Endodermal cell (in vitro differentiated cells): ENCODE data around the gene KCNG2. TPM values are rescaled to one million over a fixed set of nuclear protein-coding genes. Genes with fewer than 3 reads are reported as not detected.

Experiments
- DNase-seq: peaks from one replicate; pipeline ENCODE4 v3.0.0-alpha.2; 2017
- H3K27ac ChIP-seq: 2 replicates; pipeline ENCODE4 v1.5.1; 2013; ENCODE audit warnings: mild to moderate bottlenecking, low read depth, low read length, moderate library complexity
- H3K27me3 ChIP-seq: 2 replicates; pipeline ENCODE4 v1.6.1; 2013; ENCODE audit warnings: mild to moderate bottlenecking, low read length, moderate library complexity; ENCODE audit not compliant: insufficient read depth, control insufficient read depth, poor library complexity, severe bottlenecking
- H3K36me3 ChIP-seq: 2 replicates; pipeline ENCODE4 v1.7.0; 2013; ENCODE audit warnings: mild to moderate bottlenecking, low read length, moderate library complexity; ENCODE audit not compliant: control insufficient read depth, insufficient read depth
- H3K4me1 ChIP-seq: one replicate; pipeline ENCODE4 v1.7.0; 2013; ENCODE audit warnings: low read length; ENCODE audit not compliant: control insufficient read depth, insufficient read depth
- H3K4me3 ChIP-seq: 2 replicates; pipeline ENCODE4 v1.5.1; 2013; ENCODE audit warnings: mild to moderate bottlenecking, low read length, moderate library complexity
- H3K9ac ChIP-seq: 2 replicates; pipeline ENCODE4 v1.6.1; 2013; ENCODE audit warnings: mild to moderate bottlenecking, low read length, moderate library complexity; ENCODE audit not compliant: poor library complexity, severe bottlenecking; ENCODE audit errors: extremely low read depth
- H3K9me3 ChIP-seq: 2 replicates; pipeline ENCODE4 v1.6.1; 2013; ENCODE audit warnings: mild to moderate bottlenecking, low read length, moderate library complexity; ENCODE audit not compliant: control insufficient read depth
- H3K27ac Mint-ChIP-seq: 2 replicates; pipeline ENCODE4 v1.8.0; 2020; ENCODE audit warnings: mixed read lengths
- H3K27me3 Mint-ChIP-seq: 2 replicates; pipeline ENCODE4 v1.8.0; 2021; ENCODE audit warnings: mild to moderate bottlenecking, mixed read lengths; ENCODE audit not compliant: insufficient read depth
- H3K36me3 Mint-ChIP-seq: 2 replicates; pipeline ENCODE4 v1.8.0; 2020; ENCODE audit warnings: low read depth, mixed read lengths
- H3K4me1 Mint-ChIP-seq: 2 replicates; pipeline ENCODE4 v1.8.0; 2020; ENCODE audit warnings: mixed read lengths
- H3K4me3 Mint-ChIP-seq: 2 replicates; pipeline ENCODE4 v1.8.0; 2020; ENCODE audit warnings: mild to moderate bottlenecking, moderate library complexity, mixed read lengths
- H3K9me3 Mint-ChIP-seq: 2 replicates; pipeline ENCODE4 v1.8.0; 2020; ENCODE audit warnings: mild to moderate bottlenecking, mixed read lengths
- WGBS, 2 experiments: methylation state at CpG; one replicate each; pipeline versions ENCODE4 v1.1.5 to v1.1.7; 2013; ENCODE audit warnings: missing lambda C conversion rate in 2 of 2, mixed read lengths in 1 of 2; ENCODE audit not compliant: insufficient coverage in 1 of 2, insufficient read length in 1 of 2; 5-methylcytosine and 5-hydroxymethylcytosine counted together
- long read RNA-seq, 4 experiments: library from polyadenylated mRNA in 2 of 4; library from RNA in 1 of 4; library from capped mRNA in 1 of 4; stranded (forward) in 3 of 4; unstranded in 1 of 4; transcript quantifications; one replicate each; pipeline ENCODE4 v2.0.0, GENCODE V29; 2020 to 2021; ENCODE audit warnings: inconsistent platforms in 1 of 4
- polyA plus RNA-seq, 2 experiments: library from polyadenylated mRNA; stranded (reverse); fragments of 50-300 nt; gene quantifications; one replicate each; pipeline ENCODE4 v1.2.3, GENCODE V29; 2013
- total RNA-seq, 2 donors: library from RNA; stranded (reverse); fragmentation: NEBNext Ultra II Directional in 1 of 2; extraction: Animal tissue kit (Norgen Biotek cat#: 25700) in 1 of 2; gene quantifications; 2 replicates in 1 of 2; 3 replicates in 1 of 2; pipeline ENCODE4 v1.2.1, GENCODE V29; 2021
- TF ChIP-seq, protein P1 (sequence below): fragments of 200-600 bp; sonication (generic); conservative IDR thresholded peaks from 2 replicates; pipeline ENCODE4 v1.5.0; 2021; ENCODE audit warnings: antibody characterized with exemption, mild to moderate bottlenecking

The KCNG2 gene, protein sequence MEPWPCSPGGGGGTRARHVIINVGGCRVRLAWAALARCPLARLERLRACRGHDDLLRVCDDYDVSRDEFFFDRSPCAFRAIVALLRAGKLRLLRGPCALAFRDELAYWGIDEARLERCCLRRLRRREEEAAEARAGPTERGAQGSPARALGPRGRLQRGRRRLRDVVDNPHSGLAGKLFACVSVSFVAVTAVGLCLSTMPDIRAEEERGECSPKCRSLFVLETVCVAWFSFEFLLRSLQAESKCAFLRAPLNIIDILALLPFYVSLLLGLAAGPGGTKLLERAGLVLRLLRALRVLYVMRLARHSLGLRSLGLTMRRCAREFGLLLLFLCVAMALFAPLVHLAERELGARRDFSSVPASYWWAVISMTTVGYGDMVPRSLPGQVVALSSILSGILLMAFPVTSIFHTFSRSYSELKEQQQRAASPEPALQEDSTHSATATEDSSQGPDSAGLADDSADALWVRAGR
- not detected for total RNA-seq
- polyA plus RNA-seq (2013, experiment 1 of 2) = 0.32 TPM
- not detected for polyA plus RNA-seq (2013, experiment 2 of 2)
- long read RNA-seq, experiment 1 = 0 reads
- long read RNA-seq, experiment 2, partial matches to known transcripts = 1 of 1 reads
- long read RNA-seq, experiment 2, other reads (novel, unspliced or antisense) = 0 of 1 reads
- long read RNA-seq, experiment 3 = 0 reads
- long read RNA-seq, experiment 4 = 0 reads

DNA sequence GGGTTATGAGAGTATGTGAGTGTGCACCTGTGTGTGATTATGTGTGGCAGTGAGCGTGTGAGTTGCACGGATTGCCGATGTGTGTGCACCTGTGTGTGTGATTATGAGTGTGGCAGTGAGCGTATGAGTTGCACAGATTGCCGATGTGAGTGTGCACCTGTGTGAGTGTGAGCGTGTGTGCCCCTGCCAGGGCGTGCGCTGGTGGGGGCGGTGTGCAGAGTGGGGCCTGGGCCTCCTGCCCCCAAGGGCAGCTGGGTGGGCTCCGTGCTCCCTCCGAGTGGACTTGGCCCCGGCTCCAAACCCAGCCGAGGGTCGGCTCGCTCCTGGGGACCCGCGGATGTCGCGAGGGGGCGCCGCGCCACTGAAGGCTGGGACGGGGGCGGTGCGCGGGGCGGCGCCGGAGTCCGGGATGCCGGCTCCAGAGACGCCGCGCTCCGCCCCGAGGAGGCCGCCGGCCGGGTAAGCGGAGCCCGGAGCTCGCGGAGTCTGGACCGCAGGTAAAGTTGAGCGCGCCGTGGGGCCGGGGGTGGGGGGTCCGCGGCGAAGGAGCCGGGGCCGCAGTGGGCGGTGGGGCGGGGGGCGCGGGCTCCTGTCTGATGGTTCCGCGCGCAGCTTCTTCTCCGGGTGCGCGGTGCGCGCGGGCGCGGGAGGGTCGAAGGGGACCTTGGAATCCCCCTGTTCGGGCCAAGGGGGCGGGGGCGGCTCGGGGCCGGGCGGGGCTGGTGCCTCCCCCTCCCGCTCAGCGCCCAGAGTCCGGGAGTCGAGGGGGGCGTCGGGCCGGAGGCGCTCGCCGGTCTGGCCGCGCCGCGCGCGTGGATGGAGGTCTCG lies at the start of gene KCNG2:
TSS of gene KCNG2 (plus strand) at position 421 of the 828 bp plus-strand sequence. CDS start 65,730 bp downstream, outside the sequence.
- H3K4me1 ChIP-seq = no peaks in the 10 kb centered on the region
- no peak within 1 kb of the TSS for H3K9ac ChIP-seq
- peak within 1 kb of the TSS; percentile 40 for H3K4me3 Mint-ChIP-seq
- H3K4me3 ChIP-seq = peak within 1 kb of the TSS; percentile 66
- H3K36me3 Mint-ChIP-seq = no peaks in the 10 kb centered on the region
- H3K36me3 ChIP-seq = no peaks in the 10 kb centered on the region
- TF ChIP-seq, protein P1, sequence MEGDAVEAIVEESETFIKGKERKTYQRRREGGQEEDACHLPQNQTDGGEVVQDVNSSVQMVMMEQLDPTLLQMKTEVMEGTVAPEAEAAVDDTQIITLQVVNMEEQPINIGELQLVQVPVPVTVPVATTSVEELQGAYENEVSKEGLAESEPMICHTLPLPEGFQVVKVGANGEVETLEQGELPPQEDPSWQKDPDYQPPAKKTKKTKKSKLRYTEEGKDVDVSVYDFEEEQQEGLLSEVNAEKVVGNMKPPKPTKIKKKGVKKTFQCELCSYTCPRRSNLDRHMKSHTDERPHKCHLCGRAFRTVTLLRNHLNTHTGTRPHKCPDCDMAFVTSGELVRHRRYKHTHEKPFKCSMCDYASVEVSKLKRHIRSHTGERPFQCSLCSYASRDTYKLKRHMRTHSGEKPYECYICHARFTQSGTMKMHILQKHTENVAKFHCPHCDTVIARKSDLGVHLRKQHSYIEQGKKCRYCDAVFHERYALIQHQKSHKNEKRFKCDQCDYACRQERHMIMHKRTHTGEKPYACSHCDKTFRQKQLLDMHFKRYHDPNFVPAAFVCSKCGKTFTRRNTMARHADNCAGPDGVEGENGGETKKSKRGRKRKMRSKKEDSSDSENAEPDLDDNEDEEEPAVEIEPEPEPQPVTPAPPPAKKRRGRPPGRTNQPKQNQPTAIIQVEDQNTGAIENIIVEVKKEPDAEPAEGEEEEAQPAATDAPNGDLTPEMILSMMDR = peak; percentile 60
- 0 to 7% methylated on average over 2 to 92 of the region's 92 CpGs for WGBS, 2 experiments
- no peaks in the 10 kb centered on the region for H3K9me3 ChIP-seq
- peaks cover 7% of the 10 kb centered on the region for H3K4me1 Mint-ChIP-seq
- H3K27me3 ChIP-seq = peaks cover 74% of the 10 kb centered on the region
- H3K27ac ChIP-seq = no peak within 1 kb of the TSS
- peak; percentile 83 for DNase-seq
- H3K27ac Mint-ChIP-seq = no peak within 1 kb of the TSS
- H3K9me3 Mint-ChIP-seq = no peaks in the 10 kb centered on the region
- peaks cover 53% of the 10 kb centered on the region for H3K27me3 Mint-ChIP-seq

DNA sequence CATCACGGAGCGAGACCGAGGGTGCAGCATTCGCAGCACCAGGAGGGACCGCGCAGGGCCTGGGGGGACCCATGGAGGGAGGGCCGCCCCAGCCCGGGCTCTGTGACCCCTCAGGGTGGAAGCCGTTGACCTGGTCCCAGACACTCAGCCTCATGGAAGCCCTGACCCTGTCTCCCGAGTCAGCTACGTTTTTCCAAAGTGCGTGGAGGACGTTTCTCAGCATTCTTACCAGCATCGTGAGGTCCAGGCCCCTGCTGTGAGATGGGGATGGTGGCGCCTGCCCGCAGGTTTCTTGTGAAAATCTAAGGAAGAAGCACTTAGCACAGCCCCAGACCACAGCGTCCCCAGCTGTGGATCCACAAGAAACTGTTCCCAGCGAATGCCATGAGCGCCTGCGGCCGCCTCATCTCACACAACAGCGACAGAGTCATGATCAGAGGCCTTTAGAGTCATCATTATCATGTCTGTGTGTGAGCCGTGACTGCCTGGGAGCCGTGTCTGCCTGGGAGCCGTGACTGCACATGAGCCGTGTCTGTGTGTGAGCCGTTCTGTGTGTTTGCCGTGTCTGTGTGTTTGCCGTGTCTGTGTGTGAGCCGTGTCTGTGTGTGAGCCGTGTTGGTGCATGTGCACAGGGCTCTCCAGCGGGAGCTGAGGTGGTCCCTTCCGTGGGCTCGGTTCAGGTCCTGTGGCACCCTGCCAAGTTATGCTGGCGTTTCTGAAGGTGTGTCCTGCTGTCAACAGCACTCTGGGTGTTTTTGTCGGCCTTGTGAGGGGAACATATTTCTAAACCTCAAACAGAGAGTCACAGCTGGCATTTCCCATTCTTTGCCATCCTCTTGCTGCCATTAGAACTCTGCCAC lies 49.2 kb upstream of the KCNG2 start:
- no peak for DNase-seq
- Histone ChIP-seq H3K27me3 (no peaks in the 10 kb centered on the region), H3K36me3 (peaks cover 21% of the 10 kb centered on the region), H3K27ac (no peak overlapping the region), H3K9me3 (no peaks in the 10 kb centered on the region), H3K4me1 (no peaks in the 10 kb centered on the region), H3K9ac (no peak overlapping the region), H3K4me3 (no peak overlapping the region)
- Mint-ChIP-seq H3K9me3 (no peaks in the 10 kb centered on the region), H3K27me3 (no peaks in the 10 kb centered on the region), H3K27ac (no peak overlapping the region), H3K4me3 (no peak overlapping the region), H3K36me3 (peaks cover 41% of the 10 kb centered on the region), H3K4me1 (no peaks in the 10 kb centered on the region)
- WGBS, 2 experiments = 89 to 91% methylated on average over 31 to 36 of the region's 36 CpGs
- TF ChIP-seq, protein P1 = no peak
